Adrenal gland (tissue), 5 donors: ENCODE results near the gene GAS2L2.

Experiments used
- POLR2A ChIP-seq, 2 donors: fragments of 450-650 bp; IDR thresholded peaks; one replicate each; pipeline ENCODE4 v1.6.1; 2017; ENCODE audit warnings: antibody characterized with exemption in 2 of 2, mild to moderate bottlenecking in 2 of 2, moderate library complexity in 1 of 2
- TF ChIP-seq, protein P1 (sequence below), 6 experiments: fragments of 450-650 bp in 4 of 6; fragments of 200-600 bp in 2 of 6; sonication (generic) in 1 of 6; IDR thresholded peaks; 1 replicate in 5 of 6; 2 replicates in 1 of 6; pipeline versions ENCODE4 v1.5.1 to v1.8.0; 2016 to 2021; ENCODE audit warnings: antibody characterized with exemption in 6 of 6, mild to moderate bottlenecking in 2 of 6, moderate library complexity in 1 of 6
- donor health status: DM: no; HTN: no; CAD: no.

- TF ChIP-seq, protein P1, sequence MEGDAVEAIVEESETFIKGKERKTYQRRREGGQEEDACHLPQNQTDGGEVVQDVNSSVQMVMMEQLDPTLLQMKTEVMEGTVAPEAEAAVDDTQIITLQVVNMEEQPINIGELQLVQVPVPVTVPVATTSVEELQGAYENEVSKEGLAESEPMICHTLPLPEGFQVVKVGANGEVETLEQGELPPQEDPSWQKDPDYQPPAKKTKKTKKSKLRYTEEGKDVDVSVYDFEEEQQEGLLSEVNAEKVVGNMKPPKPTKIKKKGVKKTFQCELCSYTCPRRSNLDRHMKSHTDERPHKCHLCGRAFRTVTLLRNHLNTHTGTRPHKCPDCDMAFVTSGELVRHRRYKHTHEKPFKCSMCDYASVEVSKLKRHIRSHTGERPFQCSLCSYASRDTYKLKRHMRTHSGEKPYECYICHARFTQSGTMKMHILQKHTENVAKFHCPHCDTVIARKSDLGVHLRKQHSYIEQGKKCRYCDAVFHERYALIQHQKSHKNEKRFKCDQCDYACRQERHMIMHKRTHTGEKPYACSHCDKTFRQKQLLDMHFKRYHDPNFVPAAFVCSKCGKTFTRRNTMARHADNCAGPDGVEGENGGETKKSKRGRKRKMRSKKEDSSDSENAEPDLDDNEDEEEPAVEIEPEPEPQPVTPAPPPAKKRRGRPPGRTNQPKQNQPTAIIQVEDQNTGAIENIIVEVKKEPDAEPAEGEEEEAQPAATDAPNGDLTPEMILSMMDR (IDR thresholded peaks at IDR 0.05), result no peak
- TF ChIP-seq POLR2A (IDR thresholded peaks at IDR 0.05), result no peak
Measured at GRCh38 chr17:35752471-35752870, 568 bp downstream of the GAS2L2 start.
